PC-9 (cell line): ENCODE measurements around the gene CPNE4.

Experiments
- EZH2 ChIP-seq: fragments of 200-600 bp; sonication (generic); IDR thresholded peaks from 2 replicates; pipeline ENCODE4 v1.8.0; 2017; ENCODE audit warnings: antibody characterized with exemption, low read depth
- TF ChIP-seq, protein P1 (sequence below): fragments of 200-600 bp; sonication (generic); conservative IDR thresholded peaks from 2 replicates; pipeline ENCODE4 v1.6.1; 2017; ENCODE audit warnings: mixed run types, antibody characterized with exemption, mild to moderate bottlenecking, moderate library complexity

DNA sequence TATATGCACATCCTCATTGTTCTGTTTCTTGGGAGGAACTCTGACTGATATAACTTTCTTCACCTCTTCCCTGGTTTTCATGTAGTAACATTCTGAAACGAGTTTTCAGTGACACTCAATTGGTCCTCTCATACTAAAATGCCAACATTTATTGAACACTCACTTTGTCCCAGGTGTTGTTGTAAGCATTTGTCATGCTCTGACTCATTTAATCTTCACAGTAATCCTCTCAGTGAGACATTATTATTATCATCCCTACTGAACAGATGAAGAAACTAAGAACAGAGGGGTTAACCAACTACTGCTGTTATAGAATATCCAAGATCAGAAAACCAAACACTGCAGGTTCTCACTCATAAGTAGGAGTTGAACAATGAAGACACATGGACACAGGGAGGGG, 437.9 kb downstream of the CPNE4 start:
- TF ChIP-seq, protein P1, sequence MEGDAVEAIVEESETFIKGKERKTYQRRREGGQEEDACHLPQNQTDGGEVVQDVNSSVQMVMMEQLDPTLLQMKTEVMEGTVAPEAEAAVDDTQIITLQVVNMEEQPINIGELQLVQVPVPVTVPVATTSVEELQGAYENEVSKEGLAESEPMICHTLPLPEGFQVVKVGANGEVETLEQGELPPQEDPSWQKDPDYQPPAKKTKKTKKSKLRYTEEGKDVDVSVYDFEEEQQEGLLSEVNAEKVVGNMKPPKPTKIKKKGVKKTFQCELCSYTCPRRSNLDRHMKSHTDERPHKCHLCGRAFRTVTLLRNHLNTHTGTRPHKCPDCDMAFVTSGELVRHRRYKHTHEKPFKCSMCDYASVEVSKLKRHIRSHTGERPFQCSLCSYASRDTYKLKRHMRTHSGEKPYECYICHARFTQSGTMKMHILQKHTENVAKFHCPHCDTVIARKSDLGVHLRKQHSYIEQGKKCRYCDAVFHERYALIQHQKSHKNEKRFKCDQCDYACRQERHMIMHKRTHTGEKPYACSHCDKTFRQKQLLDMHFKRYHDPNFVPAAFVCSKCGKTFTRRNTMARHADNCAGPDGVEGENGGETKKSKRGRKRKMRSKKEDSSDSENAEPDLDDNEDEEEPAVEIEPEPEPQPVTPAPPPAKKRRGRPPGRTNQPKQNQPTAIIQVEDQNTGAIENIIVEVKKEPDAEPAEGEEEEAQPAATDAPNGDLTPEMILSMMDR = no peak
- no peak for TF ChIP-seq EZH2
